IPS-NIHi11 (cell line): ENCODE measurements around the gene SMAD2.
"Not testable (repeated sequence)": the region's sequence is repeated elsewhere in the genome, so short reads cannot be mapped to it uniquely, and the experiment has no call there.

Source experiments
- DNase-seq: peaks from one replicate; pipeline ENCODE4 v3.0.0; 2012; ENCODE audit warnings: mixed read lengths, low spot score

SMAD2 gene

GRCh38 chr18:47793609-47794008, 136.8 kb downstream of the SMAD2 start:
- no peak for DNase-seq

DNA sequence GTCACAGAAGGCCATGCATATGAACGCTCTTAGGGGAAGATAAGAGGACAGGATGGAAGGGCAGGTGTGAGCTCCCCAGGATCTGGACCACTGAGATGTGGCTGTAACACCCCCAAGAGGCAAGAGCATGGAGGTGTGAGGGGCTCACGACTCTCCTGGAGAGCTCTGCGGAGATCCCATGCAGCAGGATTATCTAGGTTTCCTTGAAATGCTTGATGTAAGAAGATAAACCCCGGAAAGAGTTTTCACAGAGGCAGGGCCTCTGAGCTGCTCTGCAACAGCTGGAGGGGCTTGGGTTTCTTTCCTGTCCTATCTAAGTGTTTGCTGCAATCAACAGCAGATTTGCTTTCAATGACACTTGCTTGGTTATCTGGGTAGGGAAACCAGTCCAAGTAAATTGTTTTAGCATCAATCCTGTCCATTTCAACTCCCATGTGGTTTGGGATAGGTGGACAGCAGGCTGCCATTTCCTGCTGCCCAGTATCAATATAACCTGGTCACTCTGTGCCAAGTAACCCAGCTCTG, 138.9 kb downstream of the SMAD2 start:
- DNase-seq = no peak

DNA sequence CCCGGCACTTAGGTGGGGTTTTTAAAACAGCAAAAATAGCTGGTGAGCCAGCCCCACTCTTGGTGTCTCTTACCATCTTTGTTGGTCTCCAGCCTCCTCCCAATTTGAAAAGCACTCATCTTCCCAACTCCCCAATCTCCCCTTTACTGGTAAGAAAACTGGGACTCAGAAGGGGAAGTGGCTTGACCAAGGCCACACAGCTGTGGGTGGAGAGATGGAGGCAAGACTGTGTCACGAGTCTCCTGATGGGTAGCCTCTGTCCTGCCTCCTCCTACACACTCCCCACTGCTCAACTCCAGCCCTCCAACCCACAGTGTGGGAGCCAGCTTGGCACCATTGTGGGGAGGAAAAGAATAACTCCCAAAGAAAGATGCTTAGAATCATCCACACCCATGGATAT, 140.4 kb downstream of the SMAD2 start:
- no peak for DNase-seq

- DNase-seq = no peak
These were observed 141.8 kb downstream of the SMAD2 start for GRCh38 chr18:47788621-47789020.

DNA sequence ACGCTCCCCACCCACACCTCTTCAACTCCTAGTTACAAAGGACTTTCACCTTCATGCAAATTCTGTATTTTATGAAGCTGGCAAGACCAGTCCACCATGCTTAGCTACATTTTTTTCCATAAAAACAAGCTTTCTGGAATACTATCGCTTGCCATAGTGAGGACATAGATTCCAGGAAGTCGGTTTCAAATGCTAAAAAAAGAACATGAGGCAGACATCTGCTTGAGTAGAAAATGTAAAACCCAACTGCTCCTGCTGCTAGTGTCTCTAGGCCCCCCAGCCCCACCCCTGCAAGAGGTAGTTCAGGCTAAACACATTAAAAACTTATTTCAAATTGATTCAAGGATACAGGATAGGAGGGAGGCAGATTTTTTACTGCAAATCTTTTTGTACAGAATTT, 148.9 kb downstream of the SMAD2 start:
- no peak for DNase-seq

DNA sequence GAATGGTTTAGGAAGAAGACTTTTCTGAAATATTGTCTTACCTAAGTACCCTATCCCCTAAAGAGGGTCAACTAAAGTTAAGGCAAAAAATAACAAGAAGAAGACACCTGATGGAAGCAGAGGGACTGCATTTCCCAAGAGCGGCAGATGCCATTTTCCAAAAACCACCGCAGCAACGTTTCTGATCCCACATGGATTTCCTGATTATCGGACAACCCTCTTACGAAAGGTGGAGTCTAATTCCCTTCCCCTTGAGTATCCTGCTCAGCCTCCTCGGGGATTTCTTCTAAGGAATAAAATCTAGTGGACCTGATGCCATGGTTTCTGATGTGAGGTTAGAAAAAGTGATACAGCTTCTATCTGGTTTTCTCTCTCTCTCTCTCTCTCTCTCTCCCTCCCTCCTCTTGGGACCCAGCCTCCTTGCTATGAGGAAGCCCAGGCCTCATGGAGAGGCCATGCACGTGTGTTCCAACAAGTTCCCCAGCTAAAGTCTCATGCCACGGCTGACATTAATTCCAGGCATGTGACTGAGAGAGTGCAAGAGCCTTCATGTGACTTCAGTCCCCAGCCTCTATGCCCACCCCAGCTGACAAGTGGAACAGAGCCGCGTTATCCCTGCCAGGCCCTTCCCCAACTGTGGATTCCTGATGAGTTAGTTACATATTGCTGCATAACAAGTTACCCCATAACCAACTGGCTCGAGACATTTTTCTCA, 150.3 kb downstream of the SMAD2 start:
- DNase-seq = no peak

DNA sequence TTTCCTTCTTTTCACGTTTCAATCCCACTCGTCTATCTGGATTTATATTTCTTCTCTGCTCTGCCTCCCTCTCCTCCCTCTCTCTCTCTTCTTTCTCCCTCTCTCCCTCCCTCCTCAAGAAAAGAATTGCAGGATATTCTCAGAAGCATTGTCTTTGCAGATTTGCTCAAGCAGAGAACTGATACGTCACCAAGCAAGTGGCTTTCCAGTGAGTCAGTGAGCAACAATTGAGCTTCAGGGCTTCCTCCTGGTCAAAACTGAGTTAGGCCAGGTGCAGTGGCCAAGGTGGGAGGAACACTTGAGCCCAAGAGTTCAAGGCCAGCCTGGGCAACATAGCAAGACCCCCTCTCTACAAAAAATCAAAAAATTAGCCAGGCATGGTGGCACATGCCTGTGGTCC, 151.1 kb downstream of the SMAD2 start:
- no peak for DNase-seq

GRCh38 chr18:47777626-47778025, 152.8 kb downstream of the SMAD2 start:
- DNase-seq = no peak

DNA sequence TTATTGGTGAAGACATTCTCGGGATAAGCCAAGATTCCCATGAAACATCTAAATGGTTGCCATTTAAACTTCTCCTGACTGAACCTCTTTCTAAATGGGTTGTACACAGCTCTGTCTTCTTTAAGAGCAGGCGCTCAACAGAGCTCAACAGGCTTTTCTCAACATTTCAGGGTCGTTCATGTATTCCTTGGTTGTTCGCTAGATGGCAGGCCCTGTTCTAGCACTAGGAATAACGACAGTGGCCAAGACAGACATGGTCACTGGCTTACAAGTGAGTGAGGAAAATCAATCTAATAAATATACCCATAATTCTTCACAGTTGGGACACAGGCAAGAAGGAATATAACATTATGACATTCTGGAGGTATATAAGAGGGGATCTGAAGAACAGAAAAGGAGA, 154.5 kb downstream of the SMAD2 start:
- DNase-seq = no peak

GRCh38 chr18:47773931-47774330, 156.5 kb downstream of the SMAD2 start:
- DNase-seq = no peak

DNA sequence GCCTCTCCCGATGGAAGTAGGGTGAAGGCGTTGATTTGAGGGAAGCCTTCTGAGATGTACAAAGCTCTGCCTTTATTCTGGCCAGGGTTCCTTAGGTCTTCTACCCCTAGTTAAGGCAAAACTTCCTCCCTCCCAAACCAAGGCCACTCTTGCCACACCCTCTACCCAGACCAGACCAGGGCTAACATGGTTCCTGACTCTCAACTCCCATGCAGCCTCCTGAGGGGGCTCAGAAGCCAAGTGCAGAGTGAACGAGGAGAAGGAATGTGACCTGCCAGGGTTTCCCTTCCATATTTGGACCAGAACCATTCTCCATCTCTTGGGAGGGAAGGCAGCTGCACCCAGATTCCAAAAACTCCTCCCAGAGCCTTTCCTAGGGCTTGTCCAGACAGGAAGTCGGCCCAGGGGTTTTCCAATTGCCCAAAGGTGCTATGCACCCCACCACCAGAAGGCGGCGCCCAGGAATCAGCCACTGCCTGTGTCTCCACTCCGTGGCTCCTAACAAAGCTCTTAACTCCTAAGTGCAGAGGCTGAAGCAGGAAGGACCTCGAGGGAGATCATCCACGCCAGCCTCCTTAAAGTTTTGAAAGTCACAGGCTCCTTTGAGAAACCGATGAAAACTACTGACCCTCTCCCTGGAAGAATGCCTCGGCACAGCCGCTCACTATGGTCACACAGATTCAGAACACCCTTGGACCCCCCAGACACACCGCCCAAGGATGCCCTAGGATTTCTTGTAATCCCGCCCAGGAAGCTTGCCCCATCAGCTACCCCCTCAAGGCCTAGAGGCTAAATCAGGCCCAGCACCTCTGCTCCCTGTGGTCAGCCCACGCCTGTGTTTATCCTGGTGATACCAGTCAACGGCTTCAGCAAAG, 157.8 kb downstream of the SMAD2 start:
- DNase-seq = peak; percentile 87

DNA sequence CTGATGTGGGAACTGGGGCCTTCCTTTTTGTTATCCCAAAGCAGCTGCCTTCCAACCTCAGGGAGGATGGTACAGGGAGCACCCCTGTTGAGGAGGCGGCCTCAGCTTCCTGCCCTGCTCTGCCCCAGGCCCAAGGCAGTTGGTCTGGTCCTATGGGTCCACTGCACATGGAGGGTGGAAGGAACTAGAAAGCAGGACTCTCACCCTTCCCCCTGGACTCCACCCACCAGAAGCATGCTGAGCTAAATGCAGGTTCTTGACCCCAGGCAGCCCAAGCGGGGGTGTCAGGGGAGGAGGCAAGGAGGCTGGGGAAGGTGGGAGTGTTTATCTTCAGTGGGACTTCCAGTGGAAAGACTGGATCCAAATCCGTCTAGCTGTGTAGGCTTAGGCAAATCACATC, 158.5 kb downstream of the SMAD2 start:
- DNase-seq = no peak

DNA sequence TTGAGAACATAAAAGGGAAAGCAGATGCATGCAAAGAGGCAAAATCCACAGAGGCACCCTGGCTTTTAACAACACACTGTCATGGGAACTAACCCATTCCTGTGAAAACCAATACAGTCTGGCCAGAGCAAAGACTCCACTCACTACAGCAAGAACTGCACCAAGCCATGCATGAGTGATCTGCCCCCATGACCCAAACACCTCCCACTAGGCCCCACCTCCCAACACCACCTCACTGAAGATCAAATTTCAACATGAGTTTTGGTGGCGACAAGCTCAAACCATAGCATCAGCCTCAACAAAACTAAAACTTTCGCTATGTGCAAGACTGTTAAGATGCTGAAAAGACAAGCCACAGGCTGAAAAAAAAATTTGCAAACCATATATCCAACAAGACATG, 162.8 kb downstream of the SMAD2 start:
- DNase-seq = no peak

DNA sequence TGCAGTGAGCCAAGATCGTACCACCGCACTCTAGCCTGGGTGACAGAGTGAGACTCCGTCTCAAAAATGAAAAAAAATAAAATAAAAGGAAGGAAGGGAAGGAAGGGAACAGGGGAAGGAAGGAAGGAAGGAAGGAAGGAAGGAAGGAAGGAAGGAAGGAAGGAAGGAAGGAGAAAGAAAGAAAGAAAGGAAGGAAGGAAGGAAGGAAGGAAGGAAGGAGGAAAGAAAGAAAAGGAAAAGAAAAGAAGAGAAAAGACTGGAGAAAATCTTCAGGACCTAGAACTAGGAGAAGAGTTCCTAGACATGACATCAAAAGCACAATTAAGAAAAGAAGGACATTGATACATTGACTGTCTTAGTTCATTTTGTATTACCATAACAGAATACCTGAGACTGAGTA, 163.3 kb downstream of the SMAD2 start:
- DNase-seq = not testable (repeated sequence)
